ENCODE results near the gene PPP2R2C.

The PPP2R2C gene

DNA sequence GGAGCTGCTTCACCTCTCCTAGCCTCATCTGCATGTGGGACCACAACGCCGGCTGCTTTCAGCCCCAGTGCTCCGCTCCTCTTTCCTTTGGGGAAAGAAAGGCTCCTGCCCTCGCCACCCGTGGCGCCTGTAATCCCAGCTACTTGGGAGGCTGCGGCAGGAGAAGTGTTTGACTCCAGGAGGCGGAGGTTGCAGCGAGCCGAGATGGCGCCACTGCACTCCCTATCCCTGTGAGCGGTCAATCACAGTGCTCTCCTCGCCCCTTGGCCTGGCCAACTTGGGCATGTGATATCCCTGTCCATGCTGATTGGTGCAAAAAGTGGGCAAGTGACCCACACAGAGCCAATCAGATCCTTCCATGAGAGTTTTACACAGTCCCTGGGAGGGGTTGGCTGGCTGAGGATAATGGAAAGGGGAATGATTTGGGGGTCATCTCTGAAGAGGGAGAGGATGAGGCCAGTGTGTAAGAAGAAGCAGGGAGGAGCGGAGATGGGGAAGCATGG lies 146.6 kb downstream of the PPP2R2C start:
- TF ChIP-seq, protein P1, sequence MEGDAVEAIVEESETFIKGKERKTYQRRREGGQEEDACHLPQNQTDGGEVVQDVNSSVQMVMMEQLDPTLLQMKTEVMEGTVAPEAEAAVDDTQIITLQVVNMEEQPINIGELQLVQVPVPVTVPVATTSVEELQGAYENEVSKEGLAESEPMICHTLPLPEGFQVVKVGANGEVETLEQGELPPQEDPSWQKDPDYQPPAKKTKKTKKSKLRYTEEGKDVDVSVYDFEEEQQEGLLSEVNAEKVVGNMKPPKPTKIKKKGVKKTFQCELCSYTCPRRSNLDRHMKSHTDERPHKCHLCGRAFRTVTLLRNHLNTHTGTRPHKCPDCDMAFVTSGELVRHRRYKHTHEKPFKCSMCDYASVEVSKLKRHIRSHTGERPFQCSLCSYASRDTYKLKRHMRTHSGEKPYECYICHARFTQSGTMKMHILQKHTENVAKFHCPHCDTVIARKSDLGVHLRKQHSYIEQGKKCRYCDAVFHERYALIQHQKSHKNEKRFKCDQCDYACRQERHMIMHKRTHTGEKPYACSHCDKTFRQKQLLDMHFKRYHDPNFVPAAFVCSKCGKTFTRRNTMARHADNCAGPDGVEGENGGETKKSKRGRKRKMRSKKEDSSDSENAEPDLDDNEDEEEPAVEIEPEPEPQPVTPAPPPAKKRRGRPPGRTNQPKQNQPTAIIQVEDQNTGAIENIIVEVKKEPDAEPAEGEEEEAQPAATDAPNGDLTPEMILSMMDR (IDR thresholded peaks at IDR 0.05; ENCODE audit: borderline replicate concordance, insufficient read depth, low read depth, low read length), result no peak
- H3K4me3 ChIP-seq (ENCODE audit: low read depth, low read length), result no peak overlapping the region

DNA sequence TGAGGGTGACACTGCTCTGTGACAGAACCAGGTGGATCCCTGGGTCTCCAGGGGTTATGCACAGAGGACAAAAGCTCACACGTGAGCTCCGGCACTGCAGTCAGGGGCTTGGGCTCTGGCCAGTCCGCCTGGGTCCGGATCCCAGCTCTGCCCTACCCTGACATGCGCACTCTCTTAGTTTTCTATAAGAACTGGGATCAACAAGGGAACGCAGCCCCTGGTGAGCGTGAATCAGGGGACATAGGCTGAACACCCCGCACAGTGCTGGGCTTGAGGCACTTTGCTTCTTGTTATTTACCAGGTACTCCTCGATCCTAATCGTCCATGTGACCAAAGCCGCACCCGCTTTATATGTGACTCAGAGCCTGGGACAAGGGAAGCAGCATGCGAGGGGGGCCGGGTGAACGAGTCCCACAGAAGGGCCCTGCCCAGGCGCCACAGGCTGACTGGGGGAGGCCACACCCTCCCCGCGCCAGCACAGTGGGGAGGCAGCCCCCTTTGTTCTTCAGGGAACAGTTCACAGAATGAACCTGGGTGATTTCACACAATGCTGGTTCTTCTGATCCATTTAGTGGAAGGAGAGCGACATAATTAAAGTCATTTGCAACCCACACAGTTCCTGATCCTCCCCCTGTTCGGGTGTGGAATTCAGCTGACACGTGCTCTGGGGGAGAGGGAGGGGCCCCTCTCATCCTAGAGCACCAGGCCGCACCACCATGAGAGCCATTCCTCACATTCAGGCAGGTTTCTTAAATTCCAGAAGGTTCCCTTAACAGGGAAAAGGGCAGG lies 147.2 kb downstream of the PPP2R2C start:
- H3K4me3 ChIP-seq (ENCODE audit: low read depth, low read length), result no peak overlapping the region
- TF ChIP-seq, protein P1 (IDR thresholded peaks at IDR 0.05; ENCODE audit: borderline replicate concordance, insufficient read depth, low read depth, low read length), result no peak

DNA sequence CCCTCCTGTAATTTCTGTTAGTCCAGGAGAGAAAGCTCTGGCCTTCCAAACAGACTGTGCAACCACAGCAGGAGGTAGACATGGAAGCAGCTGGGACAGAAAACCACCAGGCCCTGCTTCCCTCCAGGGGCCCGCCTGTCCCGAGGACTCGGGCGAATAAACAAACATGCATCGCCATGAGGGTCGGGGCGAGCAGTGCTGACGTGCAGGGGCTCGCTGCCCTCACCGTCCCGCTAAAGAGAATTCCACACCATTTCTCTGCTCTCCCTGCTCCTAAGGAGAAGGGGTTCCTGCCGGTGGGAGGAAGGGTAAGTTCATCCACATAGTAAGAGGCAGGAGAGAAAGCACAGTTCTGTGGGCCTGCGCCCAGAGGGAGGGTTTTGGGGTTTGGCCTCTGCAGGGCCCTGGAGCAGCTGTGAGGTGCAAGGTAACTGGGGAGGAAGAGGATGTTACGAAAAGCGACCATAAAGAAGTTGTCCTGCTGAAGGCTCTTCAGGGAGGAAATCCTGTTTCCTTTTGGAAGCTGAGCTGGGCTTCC lies 147.9 kb downstream of the PPP2R2C start:
- no peak overlapping the region for H3K4me3 ChIP-seq (ENCODE audit: low read depth, low read length)
- TF ChIP-seq, protein P1 (IDR thresholded peaks at IDR 0.05; ENCODE audit: borderline replicate concordance, insufficient read depth, low read depth, low read length), result no peak

DNA sequence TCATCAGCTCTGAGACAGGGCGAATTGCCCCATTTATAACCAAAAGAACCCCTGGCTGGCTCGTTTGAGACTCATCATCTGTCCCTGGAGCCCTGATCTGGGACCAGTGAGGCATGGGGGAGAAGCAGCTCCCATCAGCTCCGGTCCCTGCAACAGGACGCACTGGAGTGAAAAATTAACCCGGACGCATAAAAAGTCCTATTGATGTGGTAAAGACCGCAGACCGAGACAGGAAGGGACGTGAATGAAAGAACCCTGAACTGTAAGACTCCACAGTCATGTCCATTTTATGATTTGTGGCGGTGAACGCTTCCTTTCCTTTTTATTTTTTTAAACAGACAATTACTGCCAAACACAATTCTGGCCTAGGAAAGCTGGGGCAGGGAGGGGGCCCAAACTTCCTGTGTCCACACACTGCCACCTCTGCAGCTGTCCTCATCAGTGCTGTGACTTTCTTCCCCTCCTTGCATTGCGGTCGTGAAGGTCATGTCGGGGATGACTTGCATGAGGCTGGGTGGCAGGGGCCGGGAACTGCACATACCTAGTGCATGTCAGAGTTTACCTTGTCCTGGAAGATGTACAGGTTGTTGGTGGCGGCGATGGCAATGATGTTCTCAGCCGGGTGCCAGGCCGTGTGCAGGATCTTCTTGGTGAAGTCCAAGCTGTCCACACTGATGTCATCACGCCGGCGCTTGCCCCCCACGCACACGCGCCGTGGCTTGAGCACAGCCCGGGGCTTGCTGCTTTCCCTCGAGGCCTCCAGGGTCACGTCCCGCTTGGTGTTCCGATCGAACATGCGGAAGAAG lies 149.4 kb downstream of the PPP2R2C start:
- H3K4me3 ChIP-seq (ENCODE audit: low read depth, low read length), result no peak overlapping the region
- TF ChIP-seq, protein P1 (IDR thresholded peaks at IDR 0.05; ENCODE audit: borderline replicate concordance, insufficient read depth, low read depth, low read length), result no peak

DNA sequence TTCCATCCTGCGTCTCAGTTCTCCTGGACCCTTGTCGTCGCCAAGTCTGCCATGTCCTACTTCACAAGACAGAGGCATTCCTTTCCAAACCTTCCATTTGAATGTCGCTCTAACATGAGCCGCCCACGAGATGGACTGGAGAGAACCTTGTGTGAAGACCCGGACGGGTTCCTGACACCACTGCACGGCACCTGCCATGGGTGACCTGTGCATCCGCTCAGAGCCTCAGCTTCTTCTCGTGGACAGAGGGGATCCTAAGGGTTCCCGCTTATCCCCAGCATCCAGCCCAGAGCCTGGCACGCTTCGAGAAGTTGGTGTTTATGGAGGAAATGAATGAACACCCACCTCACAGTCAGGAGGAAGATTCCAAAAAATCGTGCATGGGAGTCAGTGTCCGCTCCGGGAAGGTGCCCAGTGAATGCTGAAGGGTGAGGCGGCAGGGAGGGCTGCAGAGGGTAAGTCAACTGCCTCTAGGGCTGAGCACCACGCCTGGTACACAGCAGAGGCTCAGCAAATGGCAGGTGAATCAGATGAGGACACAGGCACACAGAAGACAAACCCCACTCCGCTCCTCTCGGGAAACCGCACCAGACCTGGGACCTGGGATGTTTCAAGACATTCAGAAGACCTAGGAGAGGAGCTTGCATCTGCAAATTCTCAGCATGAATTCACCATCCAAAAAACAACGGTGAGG lies 150.2 kb downstream of the PPP2R2C start:
- TF ChIP-seq, protein P1 (IDR thresholded peaks at IDR 0.05; ENCODE audit: borderline replicate concordance, insufficient read depth, low read depth, low read length), result no peak

DNA sequence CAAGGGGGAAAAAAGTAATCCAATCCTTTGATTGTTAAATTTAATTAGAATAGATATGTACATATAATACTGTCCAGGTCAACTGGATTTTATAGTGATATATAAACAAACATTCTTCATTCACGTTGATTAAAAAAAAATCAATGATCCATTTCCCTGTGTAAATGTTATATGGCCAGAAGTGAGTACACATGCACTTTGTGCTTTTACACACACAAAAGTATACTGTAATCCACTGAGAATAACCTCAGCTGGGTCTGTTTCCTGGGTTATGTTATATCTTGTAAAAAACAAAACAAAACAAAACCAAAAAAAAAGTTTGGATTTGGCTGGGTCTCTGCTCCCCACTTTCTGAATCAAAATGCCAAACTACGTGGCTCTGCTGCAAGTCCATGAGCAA lies 151.1 kb downstream of the PPP2R2C start:
- TF ChIP-seq, protein P1 (IDR thresholded peaks at IDR 0.05; ENCODE audit: borderline replicate concordance, insufficient read depth, low read depth, low read length), result no peak
- H3K4me3 ChIP-seq (ENCODE audit: low read depth, low read length), result no peak overlapping the region

More for the DNA sequence above, 150.2 kb downstream of the PPP2R2C start:
- no peak overlapping the region for H3K4me3 ChIP-seq (ENCODE audit: low read depth, low read length)
